Astrocyte (in vitro differentiated cells and primary cell): ENCODE data around the gene VPS37D.

ENCODE experiments used
- CTCF ChIP-seq: IDR thresholded peaks from 2 replicates; pipeline ENCODE4 v1.5.1; 2011; ENCODE audit warnings: low read depth, mild to moderate bottlenecking, inconsistent platforms, low read length, moderate library complexity; ENCODE audit not compliant: insufficient read depth
- EZH2 ChIP-seq: IDR thresholded peaks from 2 replicates; pipeline ENCODE4 v1.6.1; 2012; ENCODE audit warnings: mild to moderate bottlenecking, low read length, inconsistent platforms; ENCODE audit not compliant: insufficient read depth

DNA sequence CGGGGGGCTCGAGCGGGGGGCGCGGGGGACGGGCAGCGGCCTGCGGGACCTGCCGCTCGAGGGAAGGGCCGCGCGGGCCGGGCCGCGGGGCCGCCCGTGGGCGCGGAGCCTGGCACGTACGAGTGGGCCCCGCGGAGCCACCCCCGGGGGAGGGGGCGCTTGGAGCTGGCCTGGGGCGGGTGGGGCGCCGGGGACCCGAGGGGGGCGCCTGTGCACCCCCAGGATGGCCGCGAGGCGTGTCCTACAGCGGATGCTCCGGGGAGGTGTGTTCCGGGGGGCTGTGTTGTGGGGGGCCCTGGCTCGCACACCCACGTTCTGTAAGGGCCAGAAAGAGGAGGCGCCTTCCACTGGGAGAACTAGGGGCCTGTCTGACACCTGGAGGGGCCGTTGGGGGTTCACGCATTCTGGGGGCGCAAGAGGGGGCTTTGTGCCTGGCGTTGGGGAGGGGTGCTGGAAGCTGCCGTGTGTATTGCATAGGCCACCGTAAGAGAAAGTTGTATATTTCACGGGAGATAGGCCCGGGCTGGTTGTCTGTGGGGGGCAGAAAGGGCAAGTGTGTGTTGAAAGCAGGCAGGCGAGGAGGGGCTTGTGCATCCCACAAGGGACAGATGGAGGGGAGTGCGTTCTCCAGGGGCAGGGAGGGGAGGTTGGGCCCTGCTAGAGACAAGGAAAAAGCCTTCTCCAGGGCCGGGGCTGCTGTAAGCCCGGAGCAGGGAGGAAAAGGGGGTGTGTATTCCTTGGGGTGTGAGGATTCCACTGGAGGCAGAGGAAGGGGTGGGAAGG, 663 bp downstream of the VPS37D start:
- TF ChIP-seq CTCF (no peak), EZH2 (no peak)
